ENCODE measurements around the gene ZNF296. TPM values are rescaled to one million over a fixed set of nuclear protein-coding genes. Genes with fewer than 3 reads are reported as not detected.
A peak's percentile ranks its signal among the peaks of the same experiment; 100 is the strongest.

ZNF296 gene
- total RNA-seq, 1 experiment from 2014 or later = 3.9 TPM

GRCh38 chr19:45094707-45095106 is 18.4 kb upstream of the ZNF296 start:
- Histone ChIP-seq H3K9me3 (ENCODE audit: low read length) (no peaks in the 10 kb centered on the region), H3K79me2 (ENCODE audit: low read length) (peaks cover 68% of the 10 kb centered on the region), H3K9me2 (replicated peaks; ENCODE audit: insufficient read depth, low read length) (no peaks in the 10 kb centered on the region), H2AFZ (ENCODE audit: low read length) (no peak overlapping the region), H3K4me3 (ENCODE audit: low read length) (peak overlapping the region; percentile 95), H3K27ac (ENCODE audit: low read length) (no peak overlapping the region), H3K27me3 (ENCODE audit: low read length) (no peaks in the 10 kb centered on the region), H3K9ac (ENCODE audit: low read length) (peak overlapping the region; percentile 95; the same call in 1 of the 2 replicates), H3K4me1 (ENCODE audit: low read length) (peaks cover 33% of the 10 kb centered on the region), H3K36me3 (ENCODE audit: insufficient read depth, low read length) (peaks cover 7% of the 10 kb centered on the region; the same call in 1 of the 2 replicates), H4K20me1 (ENCODE audit: insufficient read depth, low read depth, low read length) (peaks cover 13% of the 10 kb centered on the region), H3K4me2 (ENCODE audit: low read depth, low read length, poor library complexity, severe bottlenecking) (peak overlapping the region; percentile 94)
- no peak for DNase-seq

- DNase-seq = no peak
- H4K20me1 ChIP-seq (ENCODE audit: insufficient read depth, low read depth, low read length) = peaks cover 13% of the 10 kb centered on the region
- no peak overlapping the region for H2AFZ ChIP-seq (ENCODE audit: low read length)
- H3K9ac ChIP-seq (ENCODE audit: low read length) = peak overlapping the region; percentile 95
- no peaks in the 10 kb centered on the region for H3K9me2 ChIP-seq (replicated peaks; ENCODE audit: insufficient read depth, low read length)
- peak overlapping the region; percentile 95 for H3K4me3 ChIP-seq (ENCODE audit: low read length)
- H3K27me3 ChIP-seq (ENCODE audit: low read length) = no peaks in the 10 kb centered on the region
- H3K79me2 ChIP-seq (ENCODE audit: low read length) = peaks cover 62% of the 10 kb centered on the region
- H3K4me1 ChIP-seq (ENCODE audit: low read length) = peaks cover 33% of the 10 kb centered on the region
- H3K9me3 ChIP-seq (ENCODE audit: low read length) = no peaks in the 10 kb centered on the region
- H3K27ac ChIP-seq (ENCODE audit: low read length) = no peak overlapping the region
- peak overlapping the region; percentile 94 for H3K4me2 ChIP-seq (ENCODE audit: low read depth, low read length, poor library complexity, severe bottlenecking)
- H3K36me3 ChIP-seq (ENCODE audit: insufficient read depth, low read length) = peaks cover 7% of the 10 kb centered on the region; the same call in 1 of the 2 replicates
These were observed 17.9 kb upstream of the ZNF296 start for GRCh38 chr19:45094137-45094536.

- Histone ChIP-seq H3K9me3 (ENCODE audit: low read length) (no peaks in the 10 kb centered on the region), H2AFZ (ENCODE audit: low read length) (peak within 1 kb of the TSS; percentile 91; the same call in 1 of the 2 replicates), H3K4me2 (ENCODE audit: low read depth, low read length, poor library complexity, severe bottlenecking) (peak within 1 kb of the TSS; percentile 94), H3K27me3 (ENCODE audit: low read length) (no peaks in the 10 kb centered on the region), H3K79me2 (ENCODE audit: low read length) (peaks cover 51% of the 10 kb centered on the region), H3K36me3 (ENCODE audit: insufficient read depth, low read length) (peaks cover 7% of the 10 kb centered on the region; the same call in 1 of the 2 replicates), H3K27ac (ENCODE audit: low read length) (peak within 1 kb of the TSS; percentile 89), H3K9me2 (replicated peaks; ENCODE audit: insufficient read depth, low read length) (no peaks in the 10 kb centered on the region), H3K9ac (ENCODE audit: low read length) (peak within 1 kb of the TSS; percentile 95), H3K4me1 (ENCODE audit: low read length) (peaks cover 33% of the 10 kb centered on the region), H3K4me3 (ENCODE audit: low read length) (peak within 1 kb of the TSS; percentile 95), H4K20me1 (ENCODE audit: insufficient read depth, low read depth, low read length) (peaks cover 13% of the 10 kb centered on the region)
- peak; percentile 98 for DNase-seq
These were observed 16.7 kb upstream of the ZNF296 start, which contains the start of gene PPP1R37 for GRCh38 chr19:45092747-45093678. Gene PPP1R37 (plus strand): TSS chr19:45093179. CDS start chr19:45093326, 147 bp downstream.

GRCh38 chr19:45091031-45091923 is 15.0 kb upstream of the ZNF296 start:
- Histone ChIP-seq H3K4me3 (ENCODE audit: low read length) (peak overlapping the region; percentile 95), H3K4me1 (ENCODE audit: low read length) (peaks cover 33% of the 10 kb centered on the region), H4K20me1 (ENCODE audit: insufficient read depth, low read depth, low read length) (peaks cover 6% of the 10 kb centered on the region), H3K27ac (ENCODE audit: low read length) (peak overlapping the region; percentile 89), H3K79me2 (ENCODE audit: low read length) (peaks cover 38% of the 10 kb centered on the region), H3K27me3 (ENCODE audit: low read length) (no peaks in the 10 kb centered on the region), H3K9me3 (ENCODE audit: low read length) (no peaks in the 10 kb centered on the region), H3K9ac (ENCODE audit: low read length) (peak overlapping the region; percentile 95), H2AFZ (ENCODE audit: low read length) (peak overlapping the region; percentile 91; the same call in 1 of the 2 replicates), H3K4me2 (ENCODE audit: low read depth, low read length, poor library complexity, severe bottlenecking) (peak overlapping the region; percentile 94), H3K36me3 (ENCODE audit: insufficient read depth, low read length) (peaks cover 9% of the 10 kb centered on the region; the same call in 1 of the 2 replicates), H3K9me2 (replicated peaks; ENCODE audit: insufficient read depth, low read length) (no peaks in the 10 kb centered on the region)
- DNase-seq = peak; percentile 100

- H3K79me2 ChIP-seq (ENCODE audit: low read length) = peaks cover 34% of the 10 kb centered on the region
- no peaks in the 10 kb centered on the region for H3K27me3 ChIP-seq (ENCODE audit: low read length)
- H3K9ac ChIP-seq (ENCODE audit: low read length) = no peak overlapping the region
- no peak overlapping the region for H3K27ac ChIP-seq (ENCODE audit: low read length)
- H3K4me1 ChIP-seq (ENCODE audit: low read length) = peaks cover 33% of the 10 kb centered on the region
- H2AFZ ChIP-seq (ENCODE audit: low read length) = no peak overlapping the region
- no peak overlapping the region for H3K4me3 ChIP-seq (ENCODE audit: low read length)
- peaks cover 9% of the 10 kb centered on the region; the same call in 1 of the 2 replicates for H3K36me3 ChIP-seq (ENCODE audit: insufficient read depth, low read length)
- H3K9me3 ChIP-seq (ENCODE audit: low read length) = no peaks in the 10 kb centered on the region
- no peak overlapping the region for H3K4me2 ChIP-seq (ENCODE audit: low read depth, low read length, poor library complexity, severe bottlenecking)
- H4K20me1 ChIP-seq (ENCODE audit: insufficient read depth, low read depth, low read length) = no peaks in the 10 kb centered on the region; the same call in none of the 2 replicates
- no peaks in the 10 kb centered on the region for H3K9me2 ChIP-seq (replicated peaks; ENCODE audit: insufficient read depth, low read length)
- DNase-seq = peak; percentile 43
These were observed 14.3 kb upstream of the ZNF296 start for GRCh38 chr19:45090606-45091005.

- DNase-seq = no peak
- no peaks in the 10 kb centered on the region for H3K27me3 ChIP-seq (ENCODE audit: low read length)
- no peak overlapping the region for H3K4me2 ChIP-seq (ENCODE audit: low read depth, low read length, poor library complexity, severe bottlenecking)
- H3K9me3 ChIP-seq (ENCODE audit: low read length) = no peaks in the 10 kb centered on the region
- no peaks in the 10 kb centered on the region; the same call in none of the 2 replicates for H4K20me1 ChIP-seq (ENCODE audit: insufficient read depth, low read depth, low read length)
- no peak overlapping the region for H3K4me3 ChIP-seq (ENCODE audit: low read length)
- peaks cover 9% of the 10 kb centered on the region; the same call in 1 of the 2 replicates for H3K36me3 ChIP-seq (ENCODE audit: insufficient read depth, low read length)
- H3K9me2 ChIP-seq (replicated peaks; ENCODE audit: insufficient read depth, low read length) = no peaks in the 10 kb centered on the region
- H3K79me2 ChIP-seq (ENCODE audit: low read length) = peaks cover 31% of the 10 kb centered on the region
- peaks cover 33% of the 10 kb centered on the region for H3K4me1 ChIP-seq (ENCODE audit: low read length)
- H3K27ac ChIP-seq (ENCODE audit: low read length) = no peak overlapping the region
- H2AFZ ChIP-seq (ENCODE audit: low read length) = no peak overlapping the region
- H3K9ac ChIP-seq (ENCODE audit: low read length) = no peak overlapping the region
These were observed 13.8 kb upstream of the ZNF296 start for GRCh38 chr19:45090034-45090433.

- no peak for DNase-seq
- Histone ChIP-seq H3K36me3 (ENCODE audit: insufficient read depth, low read length) (peaks cover 13% of the 10 kb centered on the region), H3K9ac (ENCODE audit: low read length) (no peak overlapping the region), H3K9me2 (replicated peaks; ENCODE audit: insufficient read depth, low read length) (no peaks in the 10 kb centered on the region), H3K79me2 (ENCODE audit: low read length) (peaks cover 24% of the 10 kb centered on the region), H2AFZ (ENCODE audit: low read length) (no peak overlapping the region), H3K4me2 (ENCODE audit: low read depth, low read length, poor library complexity, severe bottlenecking) (no peak overlapping the region), H3K4me3 (ENCODE audit: low read length) (no peak overlapping the region), H3K4me1 (ENCODE audit: low read length) (peaks cover 18% of the 10 kb centered on the region), H3K9me3 (ENCODE audit: low read length) (no peaks in the 10 kb centered on the region), H3K27me3 (ENCODE audit: low read length) (no peaks in the 10 kb centered on the region), H3K27ac (ENCODE audit: low read length) (no peak overlapping the region), H4K20me1 (ENCODE audit: insufficient read depth, low read depth, low read length) (no peaks in the 10 kb centered on the region; the same call in 1 of the 2 replicates)
These were observed 11.3 kb upstream of the ZNF296 start for GRCh38 chr19:45087531-45087930.

Measured in Karpas-422 (cell line).